ENCODE data around the gene OPN1LW. TPM values are rescaled to one million over a fixed set of nuclear protein-coding genes. Genes with fewer than 3 reads are reported as not detected.

Gene OPN1LW
- total RNA-seq, 1 experiment from 2014 or later = not detected

DNA sequence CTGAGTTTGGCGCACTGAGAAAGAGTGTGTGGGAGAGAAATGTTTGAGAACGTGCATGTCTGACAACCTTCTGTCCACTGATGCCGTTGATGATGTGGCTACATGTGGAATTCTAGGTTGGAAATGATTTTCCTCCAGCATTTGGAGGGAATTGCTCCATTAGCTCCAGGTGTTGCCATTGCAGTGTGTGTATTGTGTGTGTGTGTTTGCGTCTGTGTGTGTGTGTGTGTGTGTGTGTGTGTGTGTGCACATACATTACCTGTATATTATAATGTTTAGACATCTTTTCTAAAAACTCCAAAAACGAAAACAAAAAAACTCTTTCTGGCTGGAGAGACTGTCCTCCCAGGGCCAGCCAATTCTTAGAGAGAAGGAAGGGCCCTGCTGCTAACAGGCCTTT, 28.3 kb upstream of the OPN1LW start:
- peaks cover 21% of the 10 kb centered on the region for H3K9me3 ChIP-seq (ENCODE audit: control insufficient read depth, low read depth, low read length)
- no peak overlapping the region for H2BK20ac ChIP-seq (ENCODE audit: low read depth, low read length, poor library complexity, severe bottlenecking)
- H3K23ac ChIP-seq (ENCODE audit: insufficient read length, low read depth, low read length) = no peak overlapping the region
- no peak overlapping the region for H3K27ac Mint-ChIP-seq
- H3K4me3 Mint-ChIP-seq = no peak overlapping the region
- H3K27me3 Mint-ChIP-seq (ENCODE audit: low read depth) = peaks cover 3% of the 10 kb centered on the region; the same call in 1 of the 2 replicates
- H2BK12ac ChIP-seq (ENCODE audit: insufficient read length, low read depth, low read length) = no peak overlapping the region
- peaks cover 0 to 10% (median 8%) of the 10 kb centered on the region in 3 experiments; a peak in 5 of 7 replicates for H3K36me3 Mint-ChIP-seq (ENCODE audit: insufficient read depth in 1 of 3, low read depth in 3 of 3)
- H2AK5ac ChIP-seq (ENCODE audit: insufficient read length, low read length) = no peak overlapping the region
- no peak overlapping the region for H3K9ac ChIP-seq (ENCODE audit: extremely low read depth, insufficient read length, low read length)
- no peak for DNase-seq
- H2BK5ac ChIP-seq (ENCODE audit: insufficient read length, low read length) = no peak overlapping the region
- H3K56ac ChIP-seq (ENCODE audit: insufficient read length, low read depth, low read length) = no peak overlapping the region
- no peak overlapping the region for H3K4me2 ChIP-seq (ENCODE audit: insufficient read depth, insufficient read length, low read length)
- TF ChIP-seq CTCF (conservative IDR thresholded peaks at IDR 0.05) = no peak
- peaks cover 0 to 5% of the 10 kb centered on the region in 2 experiments; a peak in 2 of 4 replicates for H3K4me1 Mint-ChIP-seq
- no peak overlapping the region for H3K27ac ChIP-seq (ENCODE audit: insufficient read length, low read depth, low read length)
- H3K9me3 Mint-ChIP-seq = peaks cover 79 to 84% of the 10 kb centered on the region in 2 experiments
- H3K79me2 ChIP-seq (ENCODE audit: insufficient read depth, low read length) = no peaks in the 10 kb centered on the region
- no peak overlapping the region for H4K91ac ChIP-seq (ENCODE audit: insufficient read length, low read depth, low read length)
- H2BK120ac ChIP-seq (ENCODE audit: low read depth, low read length, poor library complexity, severe bottlenecking) = no peak overlapping the region
- no peak overlapping the region for H4K8ac ChIP-seq (replicated peaks; ENCODE audit: insufficient read length, low read depth, low read length)
- no peaks in the 10 kb centered on the region for H3K4me1 ChIP-seq (ENCODE audit: insufficient read depth, low read length)
- H4K5ac ChIP-seq (ENCODE audit: insufficient read length, low read depth, low read length) = no peak overlapping the region
- no peak overlapping the region for H3T11ph ChIP-seq (ENCODE audit: low read length)
- H2BK15ac ChIP-seq (ENCODE audit: low read depth, low read length) = no peak overlapping the region
- no peak overlapping the region for H3K14ac ChIP-seq (ENCODE audit: insufficient read depth, low read length)
- H3K23me2 ChIP-seq (ENCODE audit: insufficient read length, low read depth, low read length, poor library complexity, severe bottlenecking) = no peaks in the 10 kb centered on the region
- H3K4ac ChIP-seq (ENCODE audit: low read depth, low read length) = no peak overlapping the region
- H3K18ac ChIP-seq (ENCODE audit: insufficient read length, low read depth, low read length) = no peak overlapping the region
- no peak overlapping the region for H2AFZ ChIP-seq (ENCODE audit: low read length)
- no peaks in the 10 kb centered on the region; the same call in 1 of the 2 replicates for H3K27me3 ChIP-seq (ENCODE audit: insufficient read depth, low read length)
- no peaks in the 10 kb centered on the region for H4K20me1 ChIP-seq (ENCODE audit: control insufficient read depth, insufficient read depth, insufficient read length)
- WGBS (ENCODE audit: extremely low coverage, insufficient read length, low lambda C conversion rate) = no CpG with 5 or more reads among the region's 5 CpGs
- no peaks in the 10 kb centered on the region for H3K79me1 ChIP-seq (ENCODE audit: insufficient read depth, low read depth, low read length, poor library complexity, severe bottlenecking)
